A549 (cell line): ENCODE results near the gene NFATC2. TPM values are rescaled to one million over a fixed set of nuclear protein-coding genes. Genes with fewer than 3 reads are reported as not detected.

Source experiments
- ATAC-seq, 2 experiments: fragments of 200-7000 bp in 1 of 2; fragments of >200 bp in 1 of 2; cut with Nextera tagmentation in 1 of 2; cut with Tn5 transposase in 1 of 2; 3 replicates each; pipeline versions ENCODE4 v1.8.0 to v1.9.1; 2018 to 2020; ENCODE audit warnings: mild to moderate bottlenecking in 1 of 2, moderate library complexity in 1 of 2
- CTCF ChIA-PET: fragments of 300-600 bp; sonication (Branson Sonifier 250); formaldehyde crosslinking; extraction: SDS; loops from one replicate; lab custom pipeline; 2021; ENCODE audit warnings: antibody characterized with exemption, inconsistent platforms; lab: Yijun Ruan, JAX
- POLR2A ChIA-PET: fragments of 350-600 bp; formaldehyde crosslinking; extraction: SDS; loops from one replicate; lab custom pipeline; 2021; ENCODE audit warnings: antibody characterized with exemption, inconsistent platforms; lab: Yijun Ruan, JAX
- DNase-seq, 2 experiments: peaks; one replicate each; pipeline versions ENCODE4 v3.0.0 to v3.0.0-alpha.2; 2011 to 2016; ENCODE audit warnings: low read depth in 1 of 2, low spot score in 1 of 2
- FAIRE-seq: peaks from 2 replicates; lab custom pipeline; 2011; peaks lifted over from hg19 to GRCh38; lab: Jason Lieb, UNC
- H3K27ac ChIP-seq, 2 experiments: fragments of >200 bp; sonication (Bioruptor Twin); formaldehyde crosslinking; 3 replicates each; pipeline ENCODE4 v1.5.1; 2016 to 2017
- H3K4me1 ChIP-seq: fragments of >200 bp; sonication (Bioruptor Twin); formaldehyde crosslinking; 3 replicates; pipeline ENCODE4 v1.6.1; 2016
- H3K4me2 ChIP-seq: fragments of >200 bp; sonication (Bioruptor Twin); formaldehyde crosslinking; 3 replicates; pipeline ENCODE4 v1.6.1; 2016
- H3K4me3 ChIP-seq: fragments of >200 bp; sonication (Bioruptor Twin); formaldehyde crosslinking; 3 replicates; pipeline ENCODE4 v1.5.1; 2016
- H3K9me3 ChIP-seq: fragments of >200 bp; sonication (Bioruptor Twin); formaldehyde crosslinking; 3 replicates; pipeline ENCODE4 v1.6.1; 2016
- BHLHE40 ChIP-seq: IDR thresholded peaks from 2 replicates; pipeline ENCODE4 v1.6.1; 2012; ENCODE audit warnings: low read depth, low read length, inconsistent platforms
- CBX8 ChIP-seq: fragments of 200-600 bp; sonication (generic); IDR thresholded peaks from 2 replicates; pipeline ENCODE4 v1.6.1; 2016
- CEBPB ChIP-seq, 2 experiments: fragments of >200 bp in 1 of 2; sonication (Bioruptor Twin) in 1 of 2; formaldehyde crosslinking in 1 of 2; IDR thresholded peaks; 2 replicates each; pipeline ENCODE4 v1.6.1; 2012 to 2016
- CHD4 ChIP-seq: fragments of 200-600 bp; sonication (generic); IDR thresholded peaks from 2 replicates; pipeline ENCODE4 v1.6.1; 2016; ENCODE audit warnings: antibody characterized with exemption, mild to moderate bottlenecking, borderline replicate concordance
- CTCF ChIP-seq: fragments of >200 bp; sonication (Bioruptor Twin); formaldehyde crosslinking; IDR thresholded peaks from 3 replicates; pipeline ENCODE4 v1.5.1; 2016
- E2F6 ChIP-seq: IDR thresholded peaks from 2 replicates; pipeline ENCODE4 v1.6.1; 2012; ENCODE audit warnings: low read depth, borderline replicate concordance
- EHF ChIP-seq: fragments of 250-450 bp; sonication (Bioruptor Pico); IDR thresholded peaks from 2 replicates; pipeline ENCODE4 v1.5.0; 2020; ENCODE audit warnings: mild to moderate bottlenecking
- EHMT2 ChIP-seq: fragments of 200-600 bp; sonication (generic); IDR thresholded peaks from 2 replicates; pipeline ENCODE4 v1.6.1; 2016; ENCODE audit warnings: antibody characterized with exemption, low read depth, mild to moderate bottlenecking, moderate library complexity
- FOSB ChIP-seq: fragments of 250-450 bp; sonication (Bioruptor Pico); IDR thresholded peaks from 2 replicates; pipeline ENCODE4 v1.5.0; 2020; ENCODE audit warnings: mild to moderate bottlenecking, moderate library complexity
- HDAC2 ChIP-seq: fragments of 200-600 bp; sonication (generic); IDR thresholded peaks from 2 replicates; pipeline ENCODE4 v1.6.1; 2016
- KDM1A ChIP-seq: fragments of 200-600 bp; sonication (generic); IDR thresholded peaks from 2 replicates; pipeline ENCODE4 v1.6.1; 2016; ENCODE audit warnings: low read depth, mild to moderate bottlenecking
- KDM5A ChIP-seq: fragments of 200-600 bp; sonication (generic); IDR thresholded peaks from 2 replicates; pipeline ENCODE4 v1.6.1; 2016; ENCODE audit warnings: antibody characterized with exemption, mild to moderate bottlenecking
- MAZ ChIP-seq: fragments of 150-350 bp; IDR thresholded peaks from 2 replicates; pipeline ENCODE4 v1.6.1; 2014; ENCODE audit warnings: antibody characterized with exemption, low read depth, low read length, borderline replicate concordance
- MYC ChIP-seq: IDR thresholded peaks from 2 replicates; pipeline ENCODE4 v1.6.1; 2012; ENCODE audit warnings: mild to moderate bottlenecking, inconsistent platforms, low read length, improper control_type of control experiment, borderline replicate concordance
- PBX3 ChIP-seq: IDR thresholded peaks from 2 replicates; pipeline ENCODE4 v1.6.1; 2012
- POLR2A ChIP-seq: IDR thresholded peaks from 2 replicates; pipeline ENCODE4 v1.6.1; 2012; ENCODE audit warnings: mild to moderate bottlenecking, low read length
- RFX5 ChIP-seq: fragments of 450-650 bp; IDR thresholded peaks from 2 replicates; pipeline ENCODE4 v1.7.1; 2014; ENCODE audit warnings: antibody characterized with exemption, mild to moderate bottlenecking, moderate library complexity
- SMC3 ChIP-seq: fragments of >200 bp; sonication (Bioruptor Twin); formaldehyde crosslinking; IDR thresholded peaks from 3 replicates; pipeline ENCODE4 v1.6.1; 2018; ENCODE audit warnings: inconsistent platforms
- TFCP2L1 ChIP-seq: fragments of 250-450 bp; sonication (Bioruptor Pico); IDR thresholded peaks from 2 replicates; pipeline ENCODE4 v1.5.0; 2021; ENCODE audit warnings: mild to moderate bottlenecking
- ZFP36 ChIP-seq: fragments of 450-650 bp; IDR thresholded peaks from 2 replicates; pipeline ENCODE4 v1.6.1; 2014; ENCODE audit warnings: borderline replicate concordance; ENCODE audit not compliant: partially characterized antibody
- ZNF302 ChIP-seq: fragments of 250-450 bp; sonication (Bioruptor Pico); IDR thresholded peaks from 2 replicates; pipeline ENCODE4 v1.9.0; 2021; ENCODE audit warnings: inconsistent platforms, mild to moderate bottlenecking, moderate library complexity
- WGBS: methylation state at CpG from one replicate; pipeline ENCODE4 v1.1.6; 2017; ENCODE audit errors: missing lambda C conversion rate; 5-methylcytosine and 5-hydroxymethylcytosine counted together
- polyA plus RNA-seq, 4 experiments: library from polyadenylated mRNA; depleted of rRNA in 3 of 4; stranded (reverse); fragments of >200 nt; fragmentation: RNase III in 1 of 4; extraction: RNeasy Plus Mini Kit Qiagen cat#74134 plus additional on column Dnase treatment in 1 of 4; gene quantifications; 2 replicates in 3 of 4; 3 replicates in 1 of 4; pipeline ENCODE4 v1.2.3, GENCODE V29; 2011 to 2017
- TF ChIP-seq, protein P1 (sequence below): fragments of 450-650 bp; IDR thresholded peaks from 2 replicates; pipeline ENCODE4 v1.6.1; 2014; ENCODE audit warnings: antibody characterized with exemption
- TF ChIP-seq, protein P2 (sequence below): fragments of >200 bp; sonication (Bioruptor Twin); formaldehyde crosslinking; IDR thresholded peaks from 2 replicates; pipeline ENCODE4 v1.6.1; 2016
- TF ChIP-seq, protein P3 (sequence below): fragments of 150-350 bp; IDR thresholded peaks from 2 replicates; pipeline ENCODE4 v1.6.1; 2014; ENCODE audit warnings: low read depth, mild to moderate bottlenecking, low read length

Gene NFATC2
- polyA plus RNA-seq, 2 of the 4 experiments (the other 2 are of a cell fraction): 0.75 to 1.6 TPM

DNA sequence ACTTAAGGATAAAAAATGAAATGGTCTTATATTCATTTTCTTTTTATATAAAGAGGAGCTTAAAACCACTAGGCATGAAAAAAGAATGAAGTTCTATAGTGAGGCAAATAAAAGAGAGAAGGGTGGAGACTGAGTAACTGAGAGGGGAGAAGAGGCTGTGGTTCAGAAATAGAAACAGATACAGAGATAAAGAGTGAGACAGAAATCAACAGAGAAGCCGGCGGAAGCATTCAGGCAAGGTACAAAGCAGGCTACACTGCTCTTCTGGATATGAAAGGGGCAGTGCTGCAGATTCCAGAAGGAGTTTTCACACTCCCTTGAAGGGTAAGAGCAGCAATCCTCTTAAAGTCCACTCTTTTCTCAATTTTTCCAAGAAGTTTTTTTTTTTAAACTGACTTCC, 29.9 kb downstream of the NFATC2 start:
- ChIA-PET POLR2A (no interaction called here), CTCF (interaction anchor here (0.7 to 1.4 kb wide), 2 partner anchors 46 to 55 kb away, joined by 3 read pairs; no protein-coding TSS in a partner anchor)
- H3K4me2 ChIP-seq: no peak overlapping the region
- H3K27ac ChIP-seq: no peak overlapping the region
- no peak for ATAC-seq
- no peaks in the 10 kb centered on the region for H3K4me1 ChIP-seq
- no peak overlapping the region for H3K4me3 ChIP-seq
- DNase-seq: no peak
- H3K9me3 ChIP-seq: no peaks in the 10 kb centered on the region
- TF ChIP-seq CEBPB (IDR thresholded peaks at IDR 0.05): no peak
- TF ChIP-seq KDM1A: no peak
- TF ChIP-seq E2F6: no peak
- TF ChIP-seq SMC3: no peak
- no peak for TF ChIP-seq RFX5
- TF ChIP-seq CBX8: no peak
- no peak for TF ChIP-seq EHMT2
- TF ChIP-seq EHF: no peak
- TF ChIP-seq CTCF: no peak
- TF ChIP-seq HDAC2: no peak
- TF ChIP-seq, protein P1, sequence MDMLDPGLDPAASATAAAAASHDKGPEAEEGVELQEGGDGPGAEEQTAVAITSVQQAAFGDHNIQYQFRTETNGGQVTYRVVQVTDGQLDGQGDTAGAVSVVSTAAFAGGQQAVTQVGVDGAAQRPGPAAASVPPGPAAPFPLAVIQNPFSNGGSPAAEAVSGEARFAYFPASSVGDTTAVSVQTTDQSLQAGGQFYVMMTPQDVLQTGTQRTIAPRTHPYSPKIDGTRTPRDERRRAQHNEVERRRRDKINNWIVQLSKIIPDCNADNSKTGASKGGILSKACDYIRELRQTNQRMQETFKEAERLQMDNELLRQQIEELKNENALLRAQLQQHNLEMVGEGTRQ: no peak
- no peak for TF ChIP-seq POLR2A
- 80% methylated on average over 2 of the region's 2 CpGs for WGBS
- FAIRE-seq: no peak

DNA sequence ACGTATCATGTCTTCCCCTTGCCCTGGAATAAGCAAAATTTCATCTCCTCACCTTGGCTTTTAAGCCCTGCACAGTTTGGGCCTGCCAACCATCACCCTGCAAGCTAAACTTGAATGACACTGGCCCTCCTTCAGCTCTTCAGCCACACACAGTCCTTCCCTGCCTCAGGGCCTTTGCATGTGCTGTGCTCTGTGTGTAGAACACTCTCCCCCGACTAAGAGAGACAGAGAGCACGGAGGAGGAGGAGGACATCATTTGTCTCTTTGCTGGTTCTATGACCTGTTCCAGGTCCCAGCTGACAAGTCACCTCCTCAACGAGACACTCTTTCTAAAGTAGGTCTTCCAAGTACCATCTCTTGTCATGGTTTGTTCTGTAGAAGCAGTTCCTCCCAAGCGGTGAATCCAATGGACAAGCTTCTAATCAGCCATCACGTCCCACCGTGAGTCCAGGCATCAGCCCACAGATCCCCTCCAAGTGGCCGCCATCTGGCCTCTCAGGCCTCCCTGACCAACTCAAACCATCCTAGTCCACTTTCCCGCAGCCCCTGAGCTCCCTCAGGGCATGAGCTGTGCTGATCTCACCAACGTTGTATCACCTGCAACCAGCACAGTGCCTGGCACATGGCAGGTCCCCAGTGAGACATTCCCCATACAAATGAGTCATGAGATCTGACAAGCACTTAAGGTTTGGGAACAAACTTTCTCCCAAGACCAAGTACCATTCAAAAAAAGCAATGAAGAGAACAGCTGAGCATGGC, 30.5 kb downstream of the NFATC2 start:
- DNase-seq: no peak
- POLR2A ChIA-PET: no interaction called here
- ATAC-seq: no peak
- WGBS: 80% methylated on average over 10 of the region's 10 CpGs
- H3K4me3 ChIP-seq: no peak overlapping the region
- TF ChIP-seq EHF: no peak
- TF ChIP-seq CBX8: no peak
- TF ChIP-seq TFCP2L1: no peak
- TF ChIP-seq KDM5A: no peak
- TF ChIP-seq RFX5: no peak
- no peak for TF ChIP-seq FOSB
- TF ChIP-seq ZFP36: no peak
- no peak for TF ChIP-seq MAZ
- no peak for TF ChIP-seq BHLHE40
- no peak for TF ChIP-seq CHD4
- TF ChIP-seq, protein P2, sequence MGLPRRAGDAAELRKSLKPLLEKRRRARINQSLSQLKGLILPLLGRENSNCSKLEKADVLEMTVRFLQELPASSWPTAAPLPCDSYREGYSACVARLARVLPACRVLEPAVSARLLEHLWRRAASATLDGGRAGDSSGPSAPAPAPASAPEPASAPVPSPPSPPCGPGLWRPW: no peak
- H3K9me3 ChIP-seq: no peaks in the 10 kb centered on the region
- CTCF ChIA-PET: interaction anchor here (0.7 to 1.9 kb wide), 3 partner anchors 47 to 140 kb away, joined by 3 to 6 read pairs (median 4); no protein-coding TSS in a partner anchor
- FAIRE-seq: no peak
- no peak overlapping the region for H3K27ac ChIP-seq
- no peak overlapping the region for H3K4me2 ChIP-seq
- no peaks in the 10 kb centered on the region for H3K4me1 ChIP-seq

DNA sequence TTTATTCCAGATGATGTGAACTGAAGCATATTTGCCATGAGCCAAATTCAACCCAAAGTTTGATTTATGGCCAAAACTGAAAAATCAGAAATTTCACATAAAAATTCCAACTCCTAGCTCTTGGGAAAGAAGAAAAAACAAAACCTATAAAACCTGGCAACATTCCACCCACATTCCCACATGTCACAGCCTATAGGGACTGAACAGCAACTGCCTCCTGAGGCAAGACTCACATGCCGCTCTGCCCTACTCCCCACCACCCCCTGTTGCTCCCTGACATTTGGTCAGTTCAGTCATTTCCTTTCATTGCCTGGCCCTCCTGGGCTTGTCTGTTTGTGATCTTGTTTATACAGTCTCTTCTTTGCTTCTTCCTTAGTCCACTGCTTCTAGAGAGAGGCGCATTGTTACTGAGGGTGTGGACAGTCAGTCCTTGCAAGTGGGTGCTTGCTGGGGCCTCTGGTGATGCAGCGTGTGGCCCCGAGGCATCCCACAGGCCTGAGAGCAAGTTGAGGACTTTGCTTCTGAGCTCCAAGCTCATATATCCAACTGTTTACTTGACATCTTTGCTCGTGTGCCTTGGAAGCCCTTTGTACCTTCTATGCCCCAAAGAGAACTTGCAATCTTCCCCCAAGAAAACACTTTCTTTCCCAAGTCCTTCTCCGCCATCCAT, 31.4 kb downstream of the NFATC2 start:
- H3K4me1 ChIP-seq: no peaks in the 10 kb centered on the region
- H3K9me3 ChIP-seq: no peaks in the 10 kb centered on the region
- TF ChIP-seq, protein P3, sequence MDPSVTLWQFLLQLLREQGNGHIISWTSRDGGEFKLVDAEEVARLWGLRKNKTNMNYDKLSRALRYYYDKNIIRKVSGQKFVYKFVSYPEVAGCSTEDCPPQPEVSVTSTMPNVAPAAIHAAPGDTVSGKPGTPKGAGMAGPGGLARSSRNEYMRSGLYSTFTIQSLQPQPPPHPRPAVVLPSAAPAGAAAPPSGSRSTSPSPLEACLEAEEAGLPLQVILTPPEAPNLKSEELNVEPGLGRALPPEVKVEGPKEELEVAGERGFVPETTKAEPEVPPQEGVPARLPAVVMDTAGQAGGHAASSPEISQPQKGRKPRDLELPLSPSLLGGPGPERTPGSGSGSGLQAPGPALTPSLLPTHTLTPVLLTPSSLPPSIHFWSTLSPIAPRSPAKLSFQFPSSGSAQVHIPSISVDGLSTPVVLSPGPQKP: no peak
- TF ChIP-seq FOSB: no peak
- TF ChIP-seq MYC: no peak
- TF ChIP-seq, protein P1: no peak
- TF ChIP-seq ZNF302 (CRISPR knock-in tag): no peak
- TF ChIP-seq ZFP36: no peak
- no peak for TF ChIP-seq CEBPB (IDR thresholded peaks at IDR 0.05)
- TF ChIP-seq PBX3: no peak
- ATAC-seq (no peak), DNase-seq (no peak), FAIRE-seq (no peak)
- H3K4me2 ChIP-seq: no peak overlapping the region
- 76% methylated on average over 6 of the region's 6 CpGs for WGBS
- ChIA-PET CTCF (interaction anchor here (0.6 to 1.9 kb wide), 5 partner anchors 9 to 139 kb away, joined by 3 to 6 read pairs (median 4); no protein-coding TSS in a partner anchor), POLR2A (no interaction called here)
- H3K4me3 ChIP-seq: no peak overlapping the region
- no peak overlapping the region for H3K27ac ChIP-seq
